ENCODE data around the gene SYT12. TPM values are rescaled to one million over a fixed set of nuclear protein-coding genes. Genes with fewer than 3 reads are reported as not detected.

SYT12 gene
- total and polyA plus RNA-seq, 2 of the 4 experiments (the other 2 are of a cell fraction): 0.54 to 0.74 TPM

GRCh38 chr11:66978717-66979116 is 44.2 kb upstream of the SYT12 start:
- TF ChIP-seq USF2 (IDR thresholded peaks at IDR 0.05; ENCODE audit: low read depth, low read length) (peak; percentile 56; the same call in 1 of the 2 replicates), CTCF (conservative IDR thresholded peaks at IDR 0.05; ENCODE audit: low read depth, low read length) (no peak)
- CTCF ChIA-PET: no interaction called here
- H3K14ac ChIP-seq (replicated peaks; ENCODE audit: low read depth, low read length): no peak overlapping the region
- no peak overlapping the region for H3K4ac ChIP-seq (ENCODE audit: low read depth, low read length)
- no peak overlapping the region for H4K8ac ChIP-seq (ENCODE audit: low read depth in 2 of 2, low read length in 2 of 2)
- no peaks in the 10 kb centered on the region for H3K27me3 ChIP-seq (ENCODE audit: control insufficient read depth, insufficient read depth, low read length)
- H3K4me2 ChIP-seq (ENCODE audit: low read depth, low read length): no peak overlapping the region
- no peak overlapping the region for H3K4me3 ChIP-seq (ENCODE audit: insufficient read depth, low read depth, low read length)
- no peak overlapping the region for H3K9ac ChIP-seq (ENCODE audit: low read depth, low read length)
- H3K18ac ChIP-seq (ENCODE audit: low read depth, low read length): no peak overlapping the region
- no peak overlapping the region for H2BK15ac ChIP-seq (ENCODE audit: low read depth, low read length)
- no peaks in the 10 kb centered on the region for H3K36me3 ChIP-seq (ENCODE audit: control insufficient read depth, insufficient read depth, low read length)
- H3K9me1 ChIP-seq (ENCODE audit: insufficient read depth, low read length): peaks cover 7% of the 10 kb centered on the region
- H3K56ac ChIP-seq (ENCODE audit: extremely low read depth, insufficient read depth, low read length): no peak overlapping the region
- dilution Hi-C loops (cut with HindIII; ENCODE audit: low sequenced_read_pairs, unreplicated experiment) (no loop called here), intact Hi-C loops (cut with micrococcal nuclease) (no loop called here), in situ Hi-C loops (cut with MboI; ENCODE audit: low sequenced_read_pairs) (loop anchor here (5.0 kb wide), 1 partner anchor 286 kb away; no protein-coding TSS in a partner anchor)
- no peak overlapping the region for H3K23ac ChIP-seq (ENCODE audit: low read depth, low read length)
- no peaks in the 10 kb centered on the region for H4K20me1 ChIP-seq (ENCODE audit: insufficient read depth, low read length)
- H2AK9ac ChIP-seq (replicated peaks; ENCODE audit: low read depth, low read length, poor library complexity): no peak overlapping the region
- 100% methylated on average over 1 of the region's 6 CpGs; no CpG with 5 or more reads in 1 of the 2 experiments for WGBS, 2 experiments (ENCODE audit: extremely low coverage in 2 of 2, insufficient read length in 1 of 2)
- H4K91ac ChIP-seq (ENCODE audit: insufficient read depth, low read depth, low read length): no peak overlapping the region
- DNase-seq: no peak
- H2BK20ac ChIP-seq (ENCODE audit: low read depth, low read length): 0 out of 2 replicates have a peak overlapping the region, but pooled peaks have one; percentile 28
- ATAC-seq (ENCODE audit: low read depth): no peak
- H4K5ac ChIP-seq (ENCODE audit: low read depth, low read length): no peak overlapping the region
- POLR2A ChIA-PET (ENCODE audit: unreplicated experiment): no interaction called here
- H2BK5ac ChIP-seq (ENCODE audit: low read depth, low read length, poor library complexity, severe bottlenecking): no peak overlapping the region
- no peak overlapping the region for H2AFZ ChIP-seq (replicated peaks; ENCODE audit: low read length, poor library complexity)
- no peak overlapping the region for H2BK120ac ChIP-seq (ENCODE audit: low read depth, low read length)
- H3K4me1 ChIP-seq (ENCODE audit: control insufficient read depth, insufficient read depth, low read length): peaks cover 12% of the 10 kb centered on the region
- peaks cover 12% of the 10 kb centered on the region for H3K9me3 ChIP-seq (ENCODE audit: control insufficient read depth, insufficient read depth, low read length)
- no peak overlapping the region for H3K27ac ChIP-seq (ENCODE audit: insufficient read depth, low read length)
- H2AK5ac ChIP-seq (ENCODE audit: low read depth, low read length): no peak overlapping the region
- no TSS peak for BruUV-seq (replicated peaks)
- H3K79me1 ChIP-seq (ENCODE audit: low read depth in 1 of 2, low read length in 2 of 2): no peaks in the 10 kb centered on the region
